H1 (cell line): ENCODE measurements around the gene FHIT. TPM values are rescaled to one million over a fixed set of nuclear protein-coding genes. Genes with fewer than 3 reads are reported as not detected.

ENCODE experiments used
- CTCF ChIA-PET: fragments of 300-600 bp; sonication (Branson Sonifier 250); formaldehyde crosslinking; loops from one replicate; lab custom pipeline; 2021; ENCODE audit not compliant: partially characterized antibody; lab: Charles Lee
- POLR2A ChIA-PET: fragments of 300-600 bp; sonication (Branson Sonifier 250); formaldehyde crosslinking; loops from one replicate; lab custom pipeline; 2021; ENCODE audit warnings: inconsistent platforms; ENCODE audit not compliant: partially characterized antibody; lab: Charles Lee
- DNase-seq, 2 experiments: peaks; one replicate each; pipeline versions ENCODE4 v3.0.0 to v3.0.0-alpha.2; 2010 to 2022; ENCODE audit warnings: low spot score in 2 of 2, low read depth in 1 of 2, mixed read lengths in 1 of 2
- FAIRE-seq: peaks from 2 replicates; lab custom pipeline; 2011; peaks lifted over from hg19 to GRCh38; lab: Jason Lieb, UNC
- H2AFZ ChIP-seq: 2 replicates; pipeline ENCODE4 v1.8.1; 2012; ENCODE audit warnings: low read length, inconsistent platforms
- H2AK5ac ChIP-seq: 2 replicates; pipeline ENCODE4 v1.6.1; 2013; ENCODE audit warnings: low read depth, low read length
- H2BK120ac ChIP-seq: replicated peaks from 2 replicates; pipeline ENCODE3; 2013; ENCODE audit warnings: low read depth, low read length, inconsistent platforms
- H2BK12ac ChIP-seq: 2 replicates; pipeline ENCODE4 v1.6.1; 2013; ENCODE audit warnings: low read depth, low read length
- H2BK15ac ChIP-seq: 2 replicates; pipeline ENCODE4 v1.6.1; 2013; ENCODE audit warnings: low read length
- H2BK20ac ChIP-seq: 2 replicates; pipeline ENCODE4 v1.6.1; 2013; ENCODE audit warnings: low read length
- H2BK5ac ChIP-seq: 2 replicates; pipeline ENCODE4 v1.6.1; 2013; ENCODE audit warnings: low read depth, low read length
- H3K14ac ChIP-seq: 2 replicates; pipeline ENCODE4 v1.6.1; 2013; ENCODE audit warnings: inconsistent platforms; ENCODE audit not compliant: insufficient read length
- H3K18ac ChIP-seq: 2 replicates; pipeline ENCODE4 v1.6.1; 2013; ENCODE audit warnings: low read length; ENCODE audit errors: extremely low read depth
- H3K23ac ChIP-seq: 2 replicates; pipeline ENCODE4 v1.6.1; 2013; ENCODE audit warnings: inconsistent platforms; ENCODE audit not compliant: insufficient read length
- H3K23me2 ChIP-seq: 2 replicates; pipeline ENCODE4 v1.6.1; 2013; ENCODE audit warnings: low read depth, low read length
- H3K27ac ChIP-seq: 2 replicates; pipeline ENCODE4 v1.6.1; 2011; ENCODE audit warnings: low read depth, low read length, inconsistent platforms
- H3K27me3 ChIP-seq, 4 experiments: replicated peaks in 1 of 4; 1 replicate in 1 of 4; 2 replicates in 3 of 4; pipeline versions ENCODE4 v1.6.1 to v1.8.1; 2011 to 2013; ENCODE audit warnings: low read length in 3 of 4, mild to moderate bottlenecking in 3 of 4, inconsistent platforms in 2 of 4, mixed read lengths in 2 of 4, moderate library complexity in 1 of 4; ENCODE audit not compliant: control insufficient read depth in 3 of 4, insufficient read depth in 3 of 4; ENCODE audit errors: extremely low read depth in 1 of 4
- H3K36me3 ChIP-seq, 4 experiments: 2 replicates each; pipeline versions ENCODE4 v1.6.1 to v1.8.1; 2011 to 2013; ENCODE audit warnings: mild to moderate bottlenecking in 4 of 4, low read length in 3 of 4, moderate library complexity in 2 of 4, control low read depth in 1 of 4, inconsistent platforms in 1 of 4; ENCODE audit not compliant: insufficient read depth in 4 of 4, control insufficient read depth in 2 of 4
- H3K4ac ChIP-seq: replicated peaks from 2 replicates; pipeline ENCODE3; 2013; ENCODE audit warnings: low read length, low read depth, mixed read lengths, inconsistent platforms; ENCODE audit not compliant: insufficient read length
- H3K4me1 ChIP-seq, 4 experiments: replicated peaks in 1 of 4; 1 replicate in 1 of 4; 2 replicates in 3 of 4; pipeline versions ENCODE4 v1.6.1 to v1.8.1; 2011 to 2013; ENCODE audit warnings: low read length in 3 of 4, inconsistent platforms in 2 of 4, mixed read lengths in 1 of 4; ENCODE audit not compliant: insufficient read depth in 4 of 4, control insufficient read depth in 3 of 4
- H3K4me2 ChIP-seq, 2 experiments: 2 replicates each; pipeline versions ENCODE4 v1.6.1 to v1.8.1; 2011 to 2013; ENCODE audit warnings: low read depth in 2 of 2, low read length in 2 of 2, control low read depth in 1 of 2, inconsistent platforms in 1 of 2, mild to moderate bottlenecking in 1 of 2; ENCODE audit not compliant: insufficient read depth in 1 of 2
- H3K4me3 ChIP-seq, 4 experiments: fragments of 200-600, 300-600 bp in 1 of 4; sonication (generic), shearing (Covaris generic), sonication (Bioruptor Twin) in 1 of 4; 2 replicates each; pipeline versions ENCODE4 v1.5.1 to v1.8.1; 2011 to 2016; ENCODE audit warnings: low read length in 4 of 4, low read depth in 3 of 4, control low read depth in 2 of 4, inconsistent platforms in 2 of 4, mild to moderate bottlenecking in 2 of 4, mixed read lengths in 1 of 4, moderate library complexity in 1 of 4; ENCODE audit not compliant: insufficient read depth in 2 of 4; ENCODE audit errors: extremely low read depth in 1 of 4
- H3K56ac ChIP-seq: replicated peaks from 2 replicates; pipeline ENCODE3; 2013; ENCODE audit warnings: low read depth, mild to moderate bottlenecking, mixed read lengths, low read length, inconsistent platforms; ENCODE audit not compliant: insufficient read length
- H3K79me1 ChIP-seq: 2 replicates; pipeline ENCODE4 v1.6.1; 2013; ENCODE audit warnings: low read depth, low read length, control low read depth
- H3K79me2 ChIP-seq, 2 experiments: 2 replicates each; pipeline versions ENCODE4 v1.6.1 to v1.8.1; 2012 to 2013; ENCODE audit warnings: low read length in 2 of 2, mild to moderate bottlenecking in 2 of 2, inconsistent platforms in 1 of 2; ENCODE audit not compliant: insufficient read depth in 2 of 2, control insufficient read depth in 1 of 2
- H3K9ac ChIP-seq, 4 experiments: replicated peaks in 1 of 4; 1 replicate in 1 of 4; 2 replicates in 3 of 4; pipeline versions ENCODE4 v1.6.1 to v1.8.1; 2011 to 2013; ENCODE audit warnings: low read depth in 3 of 4, low read length in 3 of 4, control low read depth in 2 of 4, mild to moderate bottlenecking in 2 of 4, moderate library complexity in 2 of 4, inconsistent platforms in 1 of 4; ENCODE audit errors: extremely low read depth in 1 of 4
- H3K9me3 ChIP-seq, 2 experiments: 2 replicates each; pipeline versions ENCODE4 v1.6.1 to v1.8.1; 2012 to 2013; ENCODE audit warnings: mild to moderate bottlenecking in 2 of 2, moderate library complexity in 2 of 2, control low read depth in 1 of 2, inconsistent platforms in 1 of 2, low read depth in 1 of 2, low read length in 1 of 2, mixed read lengths in 1 of 2; ENCODE audit not compliant: insufficient read depth in 2 of 2
- H4K20me1 ChIP-seq, 2 experiments: replicated peaks in 1 of 2; 2 replicates each; pipeline versions ENCODE3 to v1.8.1; 2011 to 2013; ENCODE audit warnings: inconsistent platforms in 2 of 2, low read length in 2 of 2, mild to moderate bottlenecking in 1 of 2; ENCODE audit not compliant: insufficient read depth in 2 of 2, control insufficient read depth in 1 of 2
- H4K5ac ChIP-seq: 2 replicates; pipeline ENCODE4 v1.6.1; 2013; ENCODE audit warnings: low read length, low read depth, mixed read lengths, inconsistent platforms; ENCODE audit not compliant: insufficient read length
- H4K8ac ChIP-seq: 2 replicates; pipeline ENCODE4 v1.8.0; 2013; ENCODE audit warnings: mild to moderate bottlenecking, moderate library complexity, low read length, inconsistent platforms; ENCODE audit not compliant: insufficient read depth; ENCODE audit errors: extremely low read depth
- H4K91ac ChIP-seq: replicated peaks from 2 replicates; pipeline ENCODE3; 2013; ENCODE audit warnings: low read length, mixed read lengths, inconsistent platforms; ENCODE audit not compliant: insufficient read length
- CTCF ChIP-seq, 3 experiments: IDR thresholded peaks; 1 replicate in 2 of 3; 2 replicates in 1 of 3; pipeline versions ENCODE4 v1.5.1 to v1.6.1; 2011; ENCODE audit warnings: low read length in 3 of 3, mild to moderate bottlenecking in 3 of 3, inconsistent platforms in 2 of 3, low read depth in 1 of 3, moderate library complexity in 1 of 3; ENCODE audit not compliant: insufficient read depth in 1 of 3; ENCODE audit errors: control extremely low read depth in 1 of 3
- WGBS, 2 experiments: shearing (Covaris generic) in 1 of 2; methylation state at CpG; one replicate each; pipeline versions ENCODE4 v1.1.6 to v1.1.7; 2013 to 2015; ENCODE audit warnings: low lambda C conversion rate in 2 of 2, mixed read lengths in 2 of 2, inconsistent platforms in 1 of 2, low coverage in 1 of 2, missing lambda C conversion rate in 1 of 2; ENCODE audit not compliant: insufficient replicate concordance in 2 of 2, insufficient coverage in 1 of 2, insufficient read length in 1 of 2; ENCODE audit errors: extremely low coverage in 1 of 2, missing lambda C conversion rate in 1 of 2; 5-methylcytosine and 5-hydroxymethylcytosine counted together
- polyA plus RNA-seq, 7 experiments: library from polyadenylated mRNA; depleted of rRNA in 3 of 7; stranded (reverse) in 5 of 7; unstranded in 2 of 7; fragments of >200 nt in 5 of 7; fragments of 200-250 nt in 2 of 7; gene quantifications; 1 replicate in 5 of 7; 2 replicates in 1 of 7; 4 replicates in 1 of 7; pipeline versions ENCODE4 v1.2.1 to v1.2.3, GENCODE V29; 2011 to 2013; ENCODE audit warnings: missing spikeins in 2 of 7, mixed read lengths in 2 of 7
- total RNA-seq: library from RNA; stranded (reverse); fragmentation: NEBNext Ultra II Directional; extraction: Animal tissue kit (Norgen Biotek cat#: 25700); gene quantifications from 2 replicates; pipeline ENCODE4 v1.2.1, GENCODE V29; 2021
- TF ChIP-seq, protein P1 (sequence below): IDR thresholded peaks from 2 replicates; pipeline ENCODE4 v1.6.1; 2011; ENCODE audit warnings: low read length, improper control_type of control experiment

The FHIT gene
- total and polyA plus RNA-seq, 2 of the 8 experiments (the other 6 are each of a cell fraction or from before 2014, with no cell fraction given): 1.2 to 3.2 TPM

GRCh38 chr3:60989626-60990441 lies 261.4 kb downstream of the FHIT start:
- Histone ChIP-seq H3K4me3 (no peak overlapping the region), H3K27ac (no peak overlapping the region)
- TF ChIP-seq, protein P1, sequence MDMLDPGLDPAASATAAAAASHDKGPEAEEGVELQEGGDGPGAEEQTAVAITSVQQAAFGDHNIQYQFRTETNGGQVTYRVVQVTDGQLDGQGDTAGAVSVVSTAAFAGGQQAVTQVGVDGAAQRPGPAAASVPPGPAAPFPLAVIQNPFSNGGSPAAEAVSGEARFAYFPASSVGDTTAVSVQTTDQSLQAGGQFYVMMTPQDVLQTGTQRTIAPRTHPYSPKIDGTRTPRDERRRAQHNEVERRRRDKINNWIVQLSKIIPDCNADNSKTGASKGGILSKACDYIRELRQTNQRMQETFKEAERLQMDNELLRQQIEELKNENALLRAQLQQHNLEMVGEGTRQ: no peak
- TF ChIP-seq CTCF (IDR thresholded peaks at IDR 0.05; ENCODE audit: control extremely low read depth in 1 of 3, insufficient read depth in 1 of 3, low read depth in 1 of 3, low read length in 3 of 3): no peak

More at GRCh38 chr3:60989626-60990441, 261.4 kb downstream of the FHIT start:
- no peak overlapping the region for H3K14ac ChIP-seq
- CTCF ChIA-PET: interaction anchor here (0.5 kb wide), 1 partner anchor 114 kb away, joined by 3 read pairs; no protein-coding TSS in a partner anchor
- H4K8ac ChIP-seq: no peak overlapping the region
- no peaks in the 10 kb centered on the region for H4K20me1 ChIP-seq
- no peak overlapping the region for H2BK120ac ChIP-seq
- no peak overlapping the region for H2BK5ac ChIP-seq
- POLR2A ChIA-PET: interaction anchor here (0.5 kb wide), 1 partner anchor 138 kb away, joined by 3 read pairs; no protein-coding TSS in a partner anchor
- no peak overlapping the region for H2BK20ac ChIP-seq
- WGBS, 2 experiments: 90% methylated on average over 11 of the region's 11 CpGs; no CpG with 5 or more reads in 1 of the 2 experiments
- H3K9ac ChIP-seq: no peak overlapping the region
- H2BK15ac ChIP-seq: no peak overlapping the region
- peaks cover 0 to 6% of the 10 kb centered on the region in 2 experiments; a peak in 2 of 4 replicates for H3K9me3 ChIP-seq
- DNase-seq: no peak
- H3K36me3 ChIP-seq: 0 out of 8 replicates have a peak, but pooled peaks cover 0 to 2% (median 0%) of the 10 kb centered on the region in 4 experiments
- no peaks in the 10 kb centered on the region for H3K79me1 ChIP-seq
- H3K4ac ChIP-seq: no peak overlapping the region
- H3K79me2 ChIP-seq: no peaks in the 10 kb centered on the region
- H2AK5ac ChIP-seq: no peak overlapping the region
- no peak overlapping the region for H2AFZ ChIP-seq
- no peak overlapping the region for H3K56ac ChIP-seq
- no peaks in the 10 kb centered on the region; a peak in 1 of 7 replicates for H3K4me1 ChIP-seq
- H3K4me2 ChIP-seq: no peak overlapping the region
- H4K91ac ChIP-seq: no peak overlapping the region
- no peaks in the 10 kb centered on the region for H3K23me2 ChIP-seq
- H2BK12ac ChIP-seq: no peak overlapping the region
- FAIRE-seq: no peak
- H4K5ac ChIP-seq: no peak overlapping the region
- H3K23ac ChIP-seq: no peak overlapping the region
- H3K18ac ChIP-seq: no peak overlapping the region
- H3K27me3 ChIP-seq: no peaks in the 10 kb centered on the region
